Brain microvascular endothelial cell (primary cell): Measurements from ENCODE around the gene EPHB6.

Experiments used
- DNase-seq: peaks from one replicate; pipeline ENCODE4 v3.0.0-alpha.2; 2020
- H3K27ac ChIP-seq: fragments of 250-450 bp; sonication (Bioruptor Pico); 2 replicates; pipeline ENCODE4 v1.5.1; 2020; ENCODE audit warnings: mild to moderate bottlenecking, moderate library complexity
- H3K27me3 ChIP-seq: fragments of 250-450 bp; sonication (Bioruptor Pico); replicated peaks from 2 replicates; pipeline ENCODE4 v1.5.1; 2020; ENCODE audit warnings: mild to moderate bottlenecking
- H3K36me3 ChIP-seq: fragments of 250-450 bp; sonication (Bioruptor Pico); replicated peaks from 2 replicates; pipeline ENCODE4 v1.5.1; 2020; ENCODE audit warnings: mild to moderate bottlenecking
- H3K4me3 ChIP-seq: 2 replicates; pipeline ENCODE4 v1.5.1; 2011; ENCODE audit warnings: low read depth, mild to moderate bottlenecking, control low read depth, low read length, moderate library complexity
- in situ Hi-C: cut with HindIII; loops from 2 replicates; pipeline ENCODE4 v1.10.0; 2017; ENCODE audit warnings: low sequenced_read_pairs, low pct_ligation_motif_present
- TF ChIP-seq, protein P1 (sequence below): IDR thresholded peaks from 2 replicates; pipeline ENCODE4 v1.5.1; 2011; ENCODE audit warnings: low read depth, mild to moderate bottlenecking, moderate library complexity, low read length, control low read depth, inconsistent platforms; ENCODE audit errors: missing control alignments

Gene EPHB6

GRCh38 chr7:142898377-142899170 lies 43.7 kb downstream of the EPHB6 start:
- in situ Hi-C loops, result no loop called here
- TF ChIP-seq, protein P1, sequence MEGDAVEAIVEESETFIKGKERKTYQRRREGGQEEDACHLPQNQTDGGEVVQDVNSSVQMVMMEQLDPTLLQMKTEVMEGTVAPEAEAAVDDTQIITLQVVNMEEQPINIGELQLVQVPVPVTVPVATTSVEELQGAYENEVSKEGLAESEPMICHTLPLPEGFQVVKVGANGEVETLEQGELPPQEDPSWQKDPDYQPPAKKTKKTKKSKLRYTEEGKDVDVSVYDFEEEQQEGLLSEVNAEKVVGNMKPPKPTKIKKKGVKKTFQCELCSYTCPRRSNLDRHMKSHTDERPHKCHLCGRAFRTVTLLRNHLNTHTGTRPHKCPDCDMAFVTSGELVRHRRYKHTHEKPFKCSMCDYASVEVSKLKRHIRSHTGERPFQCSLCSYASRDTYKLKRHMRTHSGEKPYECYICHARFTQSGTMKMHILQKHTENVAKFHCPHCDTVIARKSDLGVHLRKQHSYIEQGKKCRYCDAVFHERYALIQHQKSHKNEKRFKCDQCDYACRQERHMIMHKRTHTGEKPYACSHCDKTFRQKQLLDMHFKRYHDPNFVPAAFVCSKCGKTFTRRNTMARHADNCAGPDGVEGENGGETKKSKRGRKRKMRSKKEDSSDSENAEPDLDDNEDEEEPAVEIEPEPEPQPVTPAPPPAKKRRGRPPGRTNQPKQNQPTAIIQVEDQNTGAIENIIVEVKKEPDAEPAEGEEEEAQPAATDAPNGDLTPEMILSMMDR, result no peak
- H3K27me3 ChIP-seq, result peaks cover 5% of the 10 kb centered on the region
- H3K4me3 ChIP-seq, result no peak overlapping the region
- H3K27ac ChIP-seq, result no peak overlapping the region
- H3K36me3 ChIP-seq, result no peaks in the 10 kb centered on the region
- no peak for DNase-seq

- Histone ChIP-seq H3K36me3 (no peaks in the 10 kb centered on the region), H3K27ac (no peak overlapping the region), H3K4me3 (no peak overlapping the region), H3K27me3 (peaks cover 5% of the 10 kb centered on the region)
- DNase-seq, result no peak
- in situ Hi-C loops, result no loop called here
- TF ChIP-seq, protein P1, result no peak
Measured at GRCh38 chr7:142899661-142900060, 44.8 kb downstream of the EPHB6 start.

DNA sequence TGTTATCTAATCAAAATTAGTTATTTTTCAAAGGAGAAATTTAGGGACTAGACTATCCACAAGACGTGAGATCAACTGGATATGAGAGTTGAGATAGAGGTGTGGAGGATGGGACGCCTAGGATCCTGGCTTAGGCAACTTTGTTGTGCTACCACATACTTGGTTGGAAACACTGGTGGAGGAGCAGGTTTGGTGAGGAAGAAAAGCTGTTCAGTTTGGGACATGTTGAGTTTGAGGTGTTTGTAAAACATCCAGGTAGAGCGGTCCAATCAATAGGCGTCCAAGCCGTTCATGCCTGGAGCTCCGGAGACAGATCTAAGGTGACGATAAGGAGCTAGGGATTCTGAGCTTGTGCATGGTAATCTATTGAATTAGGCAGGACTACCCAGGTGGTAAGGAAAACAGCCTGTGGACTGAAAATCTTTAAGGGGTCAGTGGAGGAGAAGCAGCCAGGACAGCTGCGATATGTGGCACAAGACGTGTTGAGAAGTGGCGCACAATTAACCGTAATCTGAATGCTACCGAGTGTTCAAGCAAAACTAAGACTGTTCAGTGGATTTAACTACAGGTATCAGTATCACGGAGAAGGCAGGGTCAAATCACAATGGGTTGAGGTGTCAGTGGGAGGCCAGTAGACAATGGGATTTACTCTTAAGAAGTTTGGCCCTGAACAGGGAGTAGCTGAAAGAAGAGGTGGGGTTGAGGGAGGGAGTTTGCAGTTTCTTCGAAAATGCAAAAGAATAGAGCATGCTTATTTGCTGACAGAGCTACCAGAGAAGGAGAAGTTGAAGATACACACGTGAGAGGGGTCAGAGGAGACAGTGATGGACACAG lies 46.8 kb downstream of the EPHB6 start:
- H3K36me3 ChIP-seq, result no peaks in the 10 kb centered on the region
- no peak overlapping the region for H3K27ac ChIP-seq
- no peak for DNase-seq
- in situ Hi-C loops, result no loop called here
- no peaks in the 10 kb centered on the region for H3K27me3 ChIP-seq
- no peak overlapping the region for H3K4me3 ChIP-seq
- TF ChIP-seq, protein P1, result no peak

DNA sequence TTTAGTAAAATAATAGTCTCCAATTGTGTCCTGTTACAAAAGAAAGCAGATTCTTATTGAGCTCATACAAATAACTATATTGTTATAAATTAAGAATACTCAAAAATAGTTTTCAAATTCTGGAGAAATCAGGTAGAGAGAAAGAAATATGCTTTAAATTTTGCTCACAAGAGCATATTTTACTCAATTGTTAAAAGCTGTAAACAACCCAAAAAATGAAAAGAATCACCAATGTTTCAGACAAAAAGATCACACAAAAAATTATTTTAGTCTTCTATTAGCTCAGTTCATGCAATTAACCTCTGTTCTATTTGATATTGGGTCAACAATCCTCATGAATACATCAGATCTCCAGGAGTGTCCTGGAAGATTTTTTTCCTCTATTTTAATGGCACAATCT lies 49.3 kb downstream of the EPHB6 start:
- in situ Hi-C loops, result no loop called here
- Histone ChIP-seq H3K27me3 (no peaks in the 10 kb centered on the region), H3K36me3 (no peaks in the 10 kb centered on the region), H3K27ac (no peak overlapping the region), H3K4me3 (no peak overlapping the region)
- TF ChIP-seq, protein P1, result no peak
- DNase-seq, result no peak

GRCh38 chr7:142905759-142906158 lies 50.9 kb downstream of the EPHB6 start:
- in situ Hi-C loops, result no loop called here
- Histone ChIP-seq H3K27me3 (no peaks in the 10 kb centered on the region), H3K4me3 (no peak overlapping the region), H3K27ac (no peak overlapping the region), H3K36me3 (no peaks in the 10 kb centered on the region)
- DNase-seq, result no peak
- TF ChIP-seq, protein P1, result no peak
